OCI-LY1 (cell line): Measurements from ENCODE around the gene VWA5B1.

Experiments used
- H2AFZ ChIP-seq: fragments of 200-600 bp; sonication (generic), shearing (Covaris generic); 2 replicates; pipeline ENCODE4 v1.6.0; 2014; ENCODE audit warnings: antibody characterized with exemption, mild to moderate bottlenecking, low read length
- H3F3A ChIP-seq: fragments of 200-600 bp; sonication (generic), shearing (Covaris generic); 2 replicates; pipeline ENCODE4 v1.6.0; 2014; ENCODE audit warnings: mild to moderate bottlenecking, antibody characterized with exemption, low read length, moderate library complexity; ENCODE audit not compliant: insufficient read depth
- H3K27ac ChIP-seq: fragments of 200-600 bp; sonication (generic); 2 replicates; pipeline ENCODE4 v1.5.1; 2014; ENCODE audit warnings: low read length, mixed run types, mild to moderate bottlenecking, low read depth; ENCODE audit not compliant: poor library complexity, severe bottlenecking
- H3K27me3 ChIP-seq: fragments of 200-600 bp; sonication (generic); 2 replicates; pipeline ENCODE4 v1.6.0; 2014; ENCODE audit warnings: antibody characterized with exemption, mild to moderate bottlenecking, low read length, moderate library complexity; ENCODE audit not compliant: insufficient read depth
- H3K36me3 ChIP-seq: fragments of 200-600 bp; sonication (generic); 2 replicates; pipeline ENCODE4 v1.6.1; 2014; ENCODE audit warnings: mild to moderate bottlenecking, antibody characterized with exemption, low read length, moderate library complexity, mixed read lengths; ENCODE audit not compliant: insufficient read depth
- H3K4me1 ChIP-seq: fragments of 200-600 bp; sonication (generic); 2 replicates; pipeline ENCODE4 v1.5.1; 2014; ENCODE audit warnings: mild to moderate bottlenecking, low read length, moderate library complexity; ENCODE audit not compliant: insufficient read depth, severe bottlenecking
- H3K4me2 ChIP-seq: fragments of 200-600 bp; sonication (generic), shearing (Covaris generic); 2 replicates; pipeline ENCODE4 v1.6.1; 2014; ENCODE audit warnings: low read length
- H3K4me3 ChIP-seq: fragments of 200-600 bp; sonication (generic); 2 replicates; pipeline ENCODE4 v1.5.1; 2014; ENCODE audit warnings: low read length, low read depth, mild to moderate bottlenecking, mixed read lengths; ENCODE audit not compliant: poor library complexity, severe bottlenecking
- H3K79me2 ChIP-seq: fragments of 200-600 bp; shearing (Covaris generic); 2 replicates; pipeline ENCODE4 v1.6.1; 2016; ENCODE audit warnings: mixed run types, low read length, mixed read lengths; ENCODE audit not compliant: insufficient read depth
- H3K9ac ChIP-seq: fragments of 200-600 bp; sonication (generic), shearing (Covaris generic); 2 replicates; pipeline ENCODE4 v1.6.1; 2014; ENCODE audit warnings: mild to moderate bottlenecking, low read length, mixed read lengths
- H3K9me2 ChIP-seq: fragments of 200-600 bp; sonication (generic), shearing (Covaris generic); 2 replicates; pipeline ENCODE4 v1.6.1; 2014; ENCODE audit warnings: low read depth, mild to moderate bottlenecking, low read length, mixed read lengths
- H3K9me3 ChIP-seq: fragments of 200-600 bp; shearing (Covaris generic); 2 replicates; pipeline ENCODE4 v1.6.1; 2014; ENCODE audit warnings: low read length, mixed read lengths
- H4K20me1 ChIP-seq: fragments of 200-600 bp; sonication (generic), shearing (Covaris generic); 2 replicates; pipeline ENCODE4 v1.6.0; 2016; ENCODE audit warnings: mild to moderate bottlenecking, low read length; ENCODE audit not compliant: insufficient read depth
- CTCF ChIP-seq: fragments of 200-600 bp; sonication (generic), shearing (Covaris generic); IDR thresholded peaks from 2 replicates; pipeline ENCODE4 v1.5.1; 2017; ENCODE audit warnings: mild to moderate bottlenecking, antibody characterized with exemption, low read length, moderate library complexity, mixed read lengths
- EZH2 ChIP-seq: fragments of 200-600 bp; sonication (generic), shearing (Covaris generic); IDR thresholded peaks from 2 replicates; pipeline ENCODE4 v1.8.0; 2017; ENCODE audit warnings: borderline replicate concordance, mixed run types, mild to moderate bottlenecking, antibody characterized with exemption, low read length, moderate library complexity, mixed read lengths

Gene VWA5B1

GRCh38 chr1:20402585-20403422, 112.1 kb downstream of the VWA5B1 start:
- Histone ChIP-seq H3K4me2 (no peak overlapping the region), H3K36me3 (no peaks in the 10 kb centered on the region), H4K20me1 (no peaks in the 10 kb centered on the region), H3K9me2 (no peaks in the 10 kb centered on the region), H2AFZ (no peak overlapping the region), H3K79me2 (no peaks in the 10 kb centered on the region), H3K9me3 (no peaks in the 10 kb centered on the region), H3K4me3 (no peak overlapping the region), H3F3A (no peaks in the 10 kb centered on the region), H3K27ac (no peak overlapping the region), H3K27me3 (peaks cover 7% of the 10 kb centered on the region; the same call in 1 of the 2 replicates), H3K4me1 (no peaks in the 10 kb centered on the region), H3K9ac (no peak overlapping the region)
- TF ChIP-seq EZH2 (no peak), CTCF (no peak)

- H3K36me3 ChIP-seq, result no peaks in the 10 kb centered on the region
- no peak overlapping the region for H2AFZ ChIP-seq
- no peaks in the 10 kb centered on the region for H3K9me3 ChIP-seq
- H3K27me3 ChIP-seq, result peaks cover 7% of the 10 kb centered on the region; the same call in 1 of the 2 replicates
- no peak for TF ChIP-seq EZH2
- TF ChIP-seq CTCF, result no peak
- no peaks in the 10 kb centered on the region for H3K4me1 ChIP-seq
- no peak overlapping the region for H3K4me3 ChIP-seq
- H3K4me2 ChIP-seq, result no peak overlapping the region; the same call in 1 of the 2 replicates
- H3F3A ChIP-seq, result no peaks in the 10 kb centered on the region
- H3K27ac ChIP-seq, result no peak overlapping the region
- H3K9ac ChIP-seq, result no peak overlapping the region
- H3K9me2 ChIP-seq, result no peaks in the 10 kb centered on the region
- H3K79me2 ChIP-seq, result no peaks in the 10 kb centered on the region
- no peaks in the 10 kb centered on the region for H4K20me1 ChIP-seq
Measured at GRCh38 chr1:20403423-20404145, 112.9 kb downstream of the VWA5B1 start.

- Histone ChIP-seq H3K9ac (no peak overlapping the region), H3K27ac (no peak overlapping the region), H2AFZ (no peak overlapping the region), H3K27me3 (peaks cover 7% of the 10 kb centered on the region; the same call in 1 of the 2 replicates), H3K9me2 (no peaks in the 10 kb centered on the region), H3K4me2 (no peak overlapping the region), H3K4me1 (no peaks in the 10 kb centered on the region), H4K20me1 (no peaks in the 10 kb centered on the region), H3K36me3 (no peaks in the 10 kb centered on the region), H3F3A (no peaks in the 10 kb centered on the region), H3K9me3 (no peaks in the 10 kb centered on the region), H3K4me3 (no peak overlapping the region), H3K79me2 (no peaks in the 10 kb centered on the region)
- TF ChIP-seq EZH2, result no peak
- TF ChIP-seq CTCF, result no peak
Measured at GRCh38 chr1:20404466-20404865, 113.8 kb downstream of the VWA5B1 start.
